K562 (cell line): ENCODE measurements around the gene NLGN4X. TPM values are rescaled to one million over a fixed set of nuclear protein-coding genes. Genes with fewer than 3 reads are reported as not detected.

Source experiments
- ATAC-seq: fragments of 200-7000 bp; cut with Tn5 transposase; 3 replicates; pipeline ENCODE4 v1.9.1; 2020; ENCODE audit warnings: moderate library complexity
- BruUV-seq: library from RNA; stranded (reverse); fragments of 400-500 nt; replicated peaks from 2 replicates; lab custom pipeline; 2021; lab: Mats Ljungman, UMichigan
- CTCF ChIA-PET: fragments of 300-600 bp; formaldehyde crosslinking; extraction: SDS; loops from one replicate; lab custom pipeline; 2021; ENCODE audit warnings: low intra/inter-chr PET ratio; lab: Yijun Ruan, JAX
- POLR2A ChIA-PET: fragments of 300-600, 350-650 bp; sonication (Branson Sonifier 250); formaldehyde crosslinking; extraction: SDS; loops from one replicate; lab custom pipeline; 2021; ENCODE audit warnings: antibody characterized with exemption, inconsistent platforms; lab: Yijun Ruan, JAX
- DNase-seq, 4 experiments: peaks; one replicate each; pipeline versions ENCODE4 v3.0.0 to v3.0.0-alpha.2; 2011 to 2018; ENCODE audit warnings: low spot score in 3 of 4, mixed read lengths in 3 of 4; ENCODE audit errors: extremely low read depth in 1 of 4
- FAIRE-seq: peaks from 2 replicates; lab custom pipeline; 2011; peaks lifted over from hg19 to GRCh38; lab: Jason Lieb, UNC
- H2AFZ ChIP-seq: 2 replicates; pipeline ENCODE4 v1.6.0; 2011; ENCODE audit warnings: low read depth, low read length, control low read depth, inconsistent platforms
- H3K27ac ChIP-seq: fragments of 200-600 bp; 3 replicates; pipeline ENCODE4 v1.8.0; 2011; ENCODE audit warnings: low read depth, mild to moderate bottlenecking, control low read depth, inconsistent platforms, low read length, moderate library complexity, mixed read lengths; ENCODE audit errors: extremely low read depth
- H3K27me3 ChIP-seq, 2 experiments: fragments of 300-600 bp in 1 of 2; 2 replicates in 1 of 2; 3 replicates in 1 of 2; pipeline versions ENCODE4 v1.6.0 to v1.8.0; 2011; ENCODE audit warnings: inconsistent platforms in 2 of 2, low read length in 2 of 2, mild to moderate bottlenecking in 1 of 2, mixed read lengths in 1 of 2, moderate library complexity in 1 of 2; ENCODE audit not compliant: control insufficient read depth in 2 of 2, insufficient read depth in 2 of 2
- H3K36me3 ChIP-seq: fragments of 300-600 bp; 3 replicates; pipeline ENCODE4 v1.8.0; 2011; ENCODE audit warnings: mild to moderate bottlenecking, low read length, inconsistent platforms; ENCODE audit not compliant: control insufficient read depth, insufficient read depth
- H3K4me1 ChIP-seq, 2 experiments: fragments of 200-600 bp in 1 of 2; replicated peaks in 1 of 2; 2 replicates in 1 of 2; 3 replicates in 1 of 2; pipeline versions ENCODE4 v1.5.1 to v1.8.0; 2011; ENCODE audit warnings: inconsistent platforms in 2 of 2, low read length in 2 of 2, mild to moderate bottlenecking in 1 of 2, mixed read lengths in 1 of 2, moderate library complexity in 1 of 2; ENCODE audit not compliant: control insufficient read depth in 2 of 2, insufficient read depth in 2 of 2
- H3K4me2 ChIP-seq: 2 replicates; pipeline ENCODE4 v1.6.1; 2011; ENCODE audit warnings: low read length, control low read depth, inconsistent platforms, mixed read lengths; ENCODE audit not compliant: insufficient read depth
- H3K4me3 ChIP-seq: fragments of 200-600 bp; sonication (generic), shearing (Covaris generic); 2 replicates; pipeline ENCODE4 v1.5.1; 2016; ENCODE audit warnings: control low read depth, inconsistent platforms
- H3K79me2 ChIP-seq: fragments of 200-600 bp; 3 replicates; pipeline ENCODE4 v1.8.0; 2011; ENCODE audit warnings: low read length, inconsistent platforms; ENCODE audit not compliant: control insufficient read depth, insufficient read depth
- H3K9ac ChIP-seq, 2 experiments: 2 replicates each; pipeline versions ENCODE4 v1.6.0 to v1.6.1; 2011; ENCODE audit warnings: low read depth in 2 of 2, low read length in 2 of 2, control low read depth in 1 of 2, inconsistent platforms in 1 of 2, mild to moderate bottlenecking in 1 of 2, mixed read lengths in 1 of 2; ENCODE audit not compliant: insufficient read depth in 1 of 2
- H3K9me1 ChIP-seq: one replicate; pipeline ENCODE4 v1.6.0; 2011; ENCODE audit warnings: inconsistent platforms, mild to moderate bottlenecking, low read length, moderate library complexity; ENCODE audit not compliant: control insufficient read depth, insufficient read depth
- H3K9me3 ChIP-seq: replicated peaks from 2 replicates; pipeline ENCODE4 v1.5.1; 2011; ENCODE audit warnings: low read depth, low read length, inconsistent platforms; ENCODE audit not compliant: control insufficient read depth, insufficient read depth
- H4K20me1 ChIP-seq: replicated peaks from 2 replicates; pipeline ENCODE4 v1.6.1; 2011; ENCODE audit warnings: low read length, inconsistent platforms, mixed read lengths; ENCODE audit not compliant: control insufficient read depth, insufficient read depth
- ATF3 ChIP-seq, 2 experiments: fragments of 450-650 bp in 1 of 2; sonication (generic) in 1 of 2; formaldehyde crosslinking in 1 of 2; IDR thresholded peaks in 1 of 2; conservative IDR thresholded peaks in 1 of 2; 2 replicates each; pipeline versions ENCODE4 v1.6.1 to v1.8.1; 2016 to 2023; ENCODE audit warnings: mild to moderate bottlenecking in 2 of 2, moderate library complexity in 2 of 2, inconsistent platforms in 1 of 2, missing genetic modification reagents in 1 of 2
- CBFA2T3 ChIP-seq: fragments of 450-650 bp; IDR thresholded peaks from 2 replicates; pipeline ENCODE4 v1.6.1; 2017
- CC2D1A ChIP-seq: fragments of 450-650 bp; IDR thresholded peaks from 2 replicates; pipeline ENCODE4 v1.6.1; 2017; ENCODE audit warnings: mild to moderate bottlenecking
- CHD2 ChIP-seq: IDR thresholded peaks from 2 replicates; pipeline ENCODE4 v1.6.1; 2011; ENCODE audit warnings: low read depth, low read length
- HIVEP1 ChIP-seq: fragments of 250-450 bp; sonication (Bioruptor Pico); IDR thresholded peaks from 2 replicates; pipeline ENCODE4 v1.4.0; 2020; ENCODE audit warnings: mild to moderate bottlenecking
- JUND ChIP-seq, 2 experiments: IDR thresholded peaks; 2 replicates in 1 of 2; 3 replicates in 1 of 2; pipeline ENCODE4 v1.6.1; 2011; ENCODE audit warnings: borderline replicate concordance in 2 of 2, low read depth in 2 of 2, low read length in 2 of 2, improper control_type of control experiment in 1 of 2, missing biosample characterization in 1 of 2, missing genetic modification characterization in 1 of 2, missing genetic modification reagents in 1 of 2
- KAT2B ChIP-seq: IDR thresholded peaks from one replicate; pipeline ENCODE4 v1.6.1; 2012; ENCODE audit warnings: low read depth, mild to moderate bottlenecking, control low read depth, inconsistent platforms, low read length, moderate library complexity
- KAT7 ChIP-seq: sonication (generic); formaldehyde crosslinking; IDR thresholded peaks from 2 replicates; pipeline ENCODE4 v1.8.0; 2022; ENCODE audit warnings: missing genetic modification reagents, mild to moderate bottlenecking, borderline replicate concordance
- MLLT1 ChIP-seq, 2 experiments: fragments of 450-650 bp; IDR thresholded peaks; 2 replicates each; pipeline ENCODE4 v1.6.1; 2016
- OTX1 ChIP-seq: fragments of 450-650 bp; formaldehyde crosslinking; IDR thresholded peaks from 2 replicates; pipeline ENCODE4 v1.4.0; 2022; ENCODE audit warnings: mild to moderate bottlenecking
- SOX6 ChIP-seq: fragments of 450-650 bp; IDR thresholded peaks from 2 replicates; pipeline ENCODE4 v1.6.1; 2014; ENCODE audit warnings: mild to moderate bottlenecking
- SRSF3 ChIP-seq: fragments of 200-400 bp; formaldehyde crosslinking; IDR thresholded peaks from 2 replicates; pipeline ENCODE4 v1.6.1; 2016; ENCODE audit warnings: mild to moderate bottlenecking, low read length, moderate library complexity; ENCODE audit not compliant: insufficient read depth
- TFAP4 ChIP-seq: sonication (generic); formaldehyde crosslinking; IDR thresholded peaks from 2 replicates; pipeline ENCODE4 v1.8.0; 2022; ENCODE audit warnings: missing genetic modification reagents, mild to moderate bottlenecking, moderate library complexity, borderline replicate concordance
- USF1 ChIP-seq: sonication (generic); formaldehyde crosslinking; IDR thresholded peaks from 2 replicates; pipeline ENCODE4 v1.9.0; 2022; ENCODE audit warnings: mild to moderate bottlenecking, missing genetic modification reagents
- ZNF133 ChIP-seq: fragments of 250-450 bp; sonication (Bioruptor Pico); IDR thresholded peaks from 2 replicates; pipeline ENCODE4 v1.4.0; 2020; ENCODE audit warnings: mild to moderate bottlenecking
- ZNF586 ChIP-seq: fragments of 450-650 bp; formaldehyde crosslinking; conservative IDR thresholded peaks from 2 replicates; pipeline ENCODE4 v1.4.0; 2020; ENCODE audit warnings: mild to moderate bottlenecking, moderate library complexity
- ZNF695 ChIP-seq: fragments of 450-650 bp; formaldehyde crosslinking; IDR thresholded peaks from 2 replicates; pipeline ENCODE4 v1.4.0; 2020; ENCODE audit warnings: mild to moderate bottlenecking, moderate library complexity
- ZNF76 ChIP-seq: fragments of 250-450 bp; sonication (Bioruptor Pico); IDR thresholded peaks from 2 replicates; pipeline ENCODE4 v1.4.0; 2020; ENCODE audit warnings: mild to moderate bottlenecking, moderate library complexity, borderline replicate concordance
- WGBS: fragments of 100-300 bp; shearing (Covaris generic); methylation state at CpG from one replicate; pipeline ENCODE4 v1.1.6; 2016; ENCODE audit warnings: low coverage, mixed read lengths; ENCODE audit not compliant: insufficient coverage; ENCODE audit errors: missing lambda C conversion rate; 5-methylcytosine and 5-hydroxymethylcytosine counted together
- in situ Hi-C: fragments of 300-500 bp; cut with MboI; formaldehyde crosslinking; loops from 4 replicates; pipeline ENCODE4 v1.15.0; 2018; ENCODE audit warnings: inconsistent platforms, mixed read lengths
- intact Hi-C: fragments of 100-400 bp; cut with micrococcal nuclease; formaldehyde crosslinking; loops from 2 replicates; pipeline ENCODE4 v1.14.2; 2022
- polyA plus RNA-seq, 8 experiments: library from polyadenylated mRNA; depleted of rRNA in 4 of 8; stranded (reverse) in 5 of 8; unstranded in 3 of 8; fragments of >200 nt; fragmentation: Nextera tagmentation in 2 of 8; fragmentation: Illumina TruSeq in 1 of 8; extraction: Ambion mirVana in 2 of 8; extraction: Trizol in 1 of 8; gene quantifications; 2 replicates each; pipeline versions ENCODE4 v1.2.1 to v1.2.3, GENCODE V29; 2011 to 2014; ENCODE audit warnings: inconsistent platforms in 1 of 8, missing spikeins in 1 of 8
- total RNA-seq, 7 experiments: library from RNA; depleted of rRNA in 6 of 7; stranded (reverse); fragments of >200 nt in 6 of 7; fragmentation: Illumina TruSeq in 2 of 7; extraction: Trizol in 2 of 7; gene quantifications; 2 replicates each; pipeline versions ENCODE4 v1.2.1 to v1.2.3, GENCODE V29; 2011 to 2021; ENCODE audit warnings: low replicate concordance in 1 of 7
- TF ChIP-seq, protein P1 (sequence below): sonication (generic); formaldehyde crosslinking; IDR thresholded peaks from 2 replicates; pipeline ENCODE4 v1.8.1; 2023; ENCODE audit warnings: mild to moderate bottlenecking, missing genetic modification reagents

NLGN4X gene
- total and polyA plus RNA-seq, 9 of the 15 experiments (the other 6 are each of a cell fraction or from before 2014, with no cell fraction given) = 0.07 TPM; not detected in 8

GRCh38 chrX:6074532-6074931, 154.1 kb downstream of the NLGN4X start:
- WGBS = 7% methylated on average over 2 of the region's 3 CpGs
- H3K9me3 ChIP-seq = no peaks in the 10 kb centered on the region
- POLR2A ChIA-PET = no interaction called here
- no peak overlapping the region for H3K9ac ChIP-seq
- no peak overlapping the region for H3K4me2 ChIP-seq
- in situ Hi-C loops = no loop called here
- no peak overlapping the region for H3K27ac ChIP-seq
- H3K79me2 ChIP-seq = no peaks in the 10 kb centered on the region
- no peak overlapping the region for H2AFZ ChIP-seq
- no peak overlapping the region for H3K4me3 ChIP-seq
- ATAC-seq = no peak
- no peaks in the 10 kb centered on the region for H4K20me1 ChIP-seq
- H3K27me3 ChIP-seq = no peaks in the 10 kb centered on the region
- CTCF ChIA-PET = no interaction called here
- no peak for FAIRE-seq
- TF ChIP-seq ZNF76 (no peak), KAT7 (CRISPR knock-in tag) (no peak), OTX1 (CRISPR knock-in tag) (no peak), HIVEP1 (CRISPR knock-in tag) (no peak), ZNF586 (CRISPR knock-in tag) (no peak), CC2D1A (no peak), CHD2 (no peak), ATF3 (IDR thresholded peaks at IDR 0.05) (no peak), ATF3 (CRISPR knock-in tag; conservative IDR thresholded peaks at IDR 0.05) (no peak), JUND (IDR thresholded peaks at IDR 0.05; ENCODE audit: borderline replicate concordance, low read depth, low read length) (no peak), JUND (tag; IDR thresholded peaks at IDR 0.05; ENCODE audit: borderline replicate concordance, low read depth, low read length) (no peak), SOX6 (no peak), TFAP4 (no peak), CBFA2T3 (no peak), SRSF3 (no peak), KAT2B (no peak), ZNF695 (CRISPR knock-in tag) (no peak), USF1 (CRISPR knock-in tag) (no peak), ZNF133 (CRISPR knock-in tag) (no peak), MLLT1 (IDR thresholded peaks at IDR 0.05) (no peak)
- TF ChIP-seq, protein P1, sequence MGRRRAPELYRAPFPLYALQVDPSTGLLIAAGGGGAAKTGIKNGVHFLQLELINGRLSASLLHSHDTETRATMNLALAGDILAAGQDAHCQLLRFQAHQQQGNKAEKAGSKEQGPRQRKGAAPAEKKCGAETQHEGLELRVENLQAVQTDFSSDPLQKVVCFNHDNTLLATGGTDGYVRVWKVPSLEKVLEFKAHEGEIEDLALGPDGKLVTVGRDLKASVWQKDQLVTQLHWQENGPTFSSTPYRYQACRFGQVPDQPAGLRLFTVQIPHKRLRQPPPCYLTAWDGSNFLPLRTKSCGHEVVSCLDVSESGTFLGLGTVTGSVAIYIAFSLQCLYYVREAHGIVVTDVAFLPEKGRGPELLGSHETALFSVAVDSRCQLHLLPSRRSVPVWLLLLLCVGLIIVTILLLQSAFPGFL (CRISPR knock-in tag) = no peak
- H3K36me3 ChIP-seq = no peaks in the 10 kb centered on the region
- no peaks in the 10 kb centered on the region for H3K9me1 ChIP-seq
- H3K4me1 ChIP-seq = no peaks in the 10 kb centered on the region
- intact Hi-C loops = no loop called here
- BruUV-seq = no TSS peak
- DNase-seq = no peak
